Activated T-helper 1 cell treated with Interleukin-2 at 50 U/mL for 16 hours (primary cell): Measurements from ENCODE around the gene CELSR3.

Source experiments
- DNase-seq: peaks from one replicate; pipeline ENCODE4 v3.0.0-alpha.2; 2020; ENCODE audit warnings: low read depth

CELSR3 gene

DNA sequence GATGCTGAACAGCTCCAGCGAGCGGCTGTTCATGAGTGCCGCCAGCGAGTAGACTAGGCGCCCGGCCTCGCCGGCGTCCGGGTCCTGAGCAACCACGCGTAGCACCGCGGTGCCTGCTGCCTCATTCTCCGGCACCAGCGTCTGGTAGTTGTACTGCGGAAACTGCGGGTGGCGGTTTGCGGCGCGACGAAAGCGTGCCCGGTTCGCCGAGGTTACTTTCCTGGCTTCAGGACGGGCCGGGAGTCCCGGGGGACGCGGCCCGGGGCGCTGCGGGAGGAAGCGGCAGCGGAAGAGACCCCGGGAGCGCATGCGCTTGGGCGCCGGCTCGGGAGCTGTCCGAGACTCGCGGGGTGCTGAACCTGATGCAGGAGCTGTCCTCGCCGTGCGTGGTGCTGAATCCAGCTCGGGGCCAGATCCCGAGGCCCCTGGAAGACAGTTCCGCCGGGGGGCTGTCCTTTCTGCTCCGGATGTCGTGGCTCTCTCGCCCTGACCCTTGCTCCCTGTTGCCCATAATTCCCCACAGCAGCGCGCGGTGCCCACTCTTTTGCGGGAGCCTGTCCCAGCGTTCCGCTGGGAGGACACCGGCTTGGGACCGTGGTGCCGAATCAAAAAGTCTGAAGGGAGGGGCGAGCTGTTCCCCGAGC lies 1.1 kb downstream of the CELSR3 start:
- peak; percentile 61 for DNase-seq

DNA sequence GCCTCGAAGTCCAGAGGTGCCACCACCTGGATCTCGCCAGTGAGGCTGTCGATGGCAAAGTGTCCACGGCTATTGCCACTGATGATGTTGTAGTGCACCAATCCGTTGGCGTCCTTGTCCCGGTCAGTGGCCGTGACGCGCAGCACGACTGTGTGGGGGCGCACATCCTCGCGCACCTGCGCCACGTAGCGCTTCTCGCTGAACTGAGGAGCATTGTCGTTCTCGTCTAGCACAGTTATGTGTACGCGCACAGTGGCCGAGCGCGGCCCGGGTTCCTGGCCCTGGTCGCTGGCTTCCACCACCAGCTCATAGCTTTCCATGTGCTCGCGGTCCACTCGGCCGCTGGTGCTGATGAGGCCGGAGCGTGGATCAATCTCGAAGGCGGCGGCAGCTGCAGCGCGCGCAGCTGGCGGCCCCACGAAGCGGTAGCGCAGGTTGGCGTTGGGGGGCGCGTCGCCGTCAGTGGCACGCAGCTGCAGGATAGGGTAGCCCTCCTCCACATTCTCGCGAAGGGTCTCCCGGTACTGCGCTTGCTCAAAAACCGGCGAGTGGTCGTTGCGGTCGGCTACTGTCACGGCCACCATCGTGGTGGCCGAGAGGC lies 1.8 kb downstream of the CELSR3 start:
- DNase-seq, result no peak

DNA sequence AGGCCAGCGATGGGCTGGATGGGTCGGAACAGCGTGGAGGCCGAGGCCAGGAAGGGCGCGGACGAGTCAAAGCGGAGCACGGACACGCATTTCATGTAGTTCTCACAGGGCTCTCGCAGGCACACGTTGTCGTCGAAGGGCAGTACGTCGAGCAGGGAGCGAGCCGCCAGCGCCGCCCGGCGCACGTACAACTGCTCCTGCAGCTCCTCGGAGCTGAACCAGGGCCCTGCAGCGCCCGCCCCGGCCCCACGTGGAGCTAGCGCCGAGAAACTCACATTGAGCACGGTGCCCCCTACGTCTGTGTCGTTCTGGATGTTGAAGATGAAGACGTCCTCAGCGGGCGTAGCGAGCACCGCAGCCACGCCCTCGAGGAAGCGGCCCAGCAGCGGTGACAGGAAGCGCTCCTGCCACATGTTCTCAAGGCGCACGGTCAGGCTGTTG lies 5.8 kb downstream of the CELSR3 start:
- DNase-seq, result no peak

DNA sequence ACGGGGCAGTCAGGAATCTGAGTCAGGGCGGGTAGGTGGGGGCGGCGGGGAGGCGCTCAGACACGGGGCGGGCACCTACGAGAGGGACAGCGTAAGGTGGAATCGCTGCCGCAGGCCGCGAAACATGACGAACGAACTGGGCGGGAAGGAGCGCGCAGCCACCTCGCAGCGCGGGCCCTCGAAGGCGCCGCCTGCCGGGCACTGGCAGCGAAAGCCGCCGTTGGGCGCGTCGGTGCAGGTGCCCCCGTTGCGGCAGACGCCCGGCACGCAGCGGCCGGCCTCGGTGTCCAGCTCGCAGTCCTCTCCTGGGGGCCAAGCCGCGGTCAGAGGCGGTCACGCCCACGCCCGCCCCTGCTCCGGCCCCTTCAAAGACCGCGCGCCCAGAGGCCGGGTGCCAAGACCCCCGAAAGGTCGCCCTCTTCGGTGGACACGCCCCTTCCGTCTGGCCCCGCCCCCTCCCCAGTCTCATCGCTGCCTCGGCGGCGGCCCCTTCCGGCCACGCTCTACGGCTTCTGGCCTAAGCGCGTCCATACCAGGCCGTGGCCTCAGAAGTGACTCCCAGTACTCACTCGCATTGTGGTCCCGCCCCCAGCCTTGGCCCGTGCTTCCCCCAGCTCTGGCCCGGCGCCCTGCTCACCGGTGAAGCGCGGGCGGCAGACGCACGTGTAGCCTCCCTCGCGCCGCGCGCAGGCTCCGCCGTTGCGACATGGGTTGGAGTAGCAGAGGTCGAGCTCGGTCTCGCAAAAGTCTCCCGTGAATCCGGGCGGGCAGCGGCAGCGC lies 6.4 kb downstream of the CELSR3 start:
- DNase-seq, result peak; percentile 73

DNA sequence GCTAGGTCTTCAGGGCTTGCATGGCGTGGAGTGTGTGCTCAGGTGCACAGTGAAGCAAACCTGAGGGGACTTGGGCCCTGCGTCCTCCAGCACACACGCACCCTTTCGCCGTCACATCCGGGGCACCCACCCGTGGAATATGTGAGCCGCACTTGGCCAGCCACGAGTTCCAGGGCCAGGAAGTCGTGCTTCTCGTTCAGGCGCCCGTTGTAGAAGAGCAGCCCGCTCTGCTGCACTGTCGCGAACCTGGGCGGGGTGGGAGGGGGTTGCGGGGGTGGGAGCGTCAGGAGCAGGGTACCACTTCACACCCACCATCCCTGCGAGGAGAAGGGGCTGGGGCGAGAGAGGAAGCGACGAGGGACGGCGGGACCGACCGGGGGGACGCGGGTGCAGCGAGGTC lies 7.1 kb downstream of the CELSR3 start:
- peak; percentile 29 for DNase-seq

DNA sequence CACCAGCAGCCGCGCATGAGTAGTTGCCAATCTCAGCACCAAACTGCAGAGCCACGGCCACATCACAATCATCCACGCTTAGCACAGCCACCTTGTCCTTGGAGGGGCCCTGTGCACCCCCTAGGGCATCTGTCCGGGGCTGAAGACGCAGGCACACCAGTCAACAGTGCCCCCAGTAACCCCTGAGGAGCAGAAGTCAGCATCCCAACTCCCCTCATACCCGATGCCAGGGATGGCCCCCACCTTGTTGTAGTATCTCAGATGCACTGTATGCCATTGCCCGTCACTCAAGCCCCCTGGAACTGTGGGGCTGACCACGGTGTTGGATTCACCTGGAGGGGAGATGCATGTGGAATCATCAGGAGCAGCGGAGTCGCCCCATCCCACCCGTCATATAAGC lies 7.6 kb downstream of the CELSR3 start:
- no peak for DNase-seq

DNA sequence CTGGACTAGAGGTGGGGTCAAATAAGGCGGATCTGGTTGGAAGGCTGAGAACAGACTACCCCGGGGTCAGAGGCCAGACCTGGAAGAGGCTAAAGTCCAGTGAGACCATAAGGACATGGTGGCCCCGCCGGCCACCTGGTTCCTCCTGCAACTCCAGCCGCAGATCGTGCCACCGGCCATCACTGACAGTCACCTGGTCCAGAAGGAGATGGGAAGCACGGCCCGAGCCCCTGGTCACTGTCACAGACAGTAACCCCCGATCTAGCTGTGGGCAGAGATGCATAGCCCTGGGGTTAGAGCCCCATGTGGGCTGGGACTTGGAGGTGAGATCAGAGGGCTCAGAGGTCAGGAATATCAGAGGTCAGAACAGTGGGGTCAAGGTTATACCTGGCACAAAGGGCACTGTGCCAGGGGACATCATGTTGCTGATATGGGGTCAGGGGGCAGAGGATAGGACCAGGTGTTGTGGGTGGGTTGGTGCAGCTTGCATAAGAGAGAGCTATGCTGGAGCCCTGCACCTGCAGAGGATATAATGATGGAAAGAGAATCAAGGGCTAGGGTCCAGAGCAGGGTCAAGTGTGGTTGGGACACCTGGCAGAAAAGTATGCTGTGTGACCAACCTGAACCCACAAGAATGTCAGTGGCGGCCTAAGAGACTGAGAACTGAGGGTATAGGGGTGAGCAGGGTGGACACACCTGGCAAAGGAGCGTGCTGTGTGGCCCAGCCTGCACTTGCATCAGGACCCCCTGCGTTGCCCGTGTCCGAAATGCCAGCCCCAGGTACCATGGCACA lies 9.6 kb downstream of the CELSR3 start:
- no peak for DNase-seq

DNA sequence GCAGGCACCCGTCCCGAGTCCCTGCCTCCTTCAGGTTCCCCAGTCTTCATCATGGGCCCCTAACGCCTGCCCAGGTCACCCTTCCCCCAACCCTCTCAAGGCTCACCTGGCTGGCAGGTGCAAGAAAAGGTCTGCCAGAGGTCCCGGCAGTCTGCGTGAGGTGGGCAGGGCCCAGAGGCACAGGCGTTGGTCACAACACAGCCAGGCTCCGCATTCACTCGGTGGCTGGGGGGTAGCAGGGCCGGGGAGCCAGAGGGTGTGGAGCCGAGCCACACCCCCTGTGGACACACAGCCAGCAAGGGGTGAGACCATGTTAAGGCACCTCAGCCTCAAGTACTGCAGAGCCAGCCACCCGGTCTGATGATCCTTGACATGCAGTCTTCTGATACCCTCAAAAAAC lies 10.9 kb downstream of the CELSR3 start:
- no peak for DNase-seq

DNA sequence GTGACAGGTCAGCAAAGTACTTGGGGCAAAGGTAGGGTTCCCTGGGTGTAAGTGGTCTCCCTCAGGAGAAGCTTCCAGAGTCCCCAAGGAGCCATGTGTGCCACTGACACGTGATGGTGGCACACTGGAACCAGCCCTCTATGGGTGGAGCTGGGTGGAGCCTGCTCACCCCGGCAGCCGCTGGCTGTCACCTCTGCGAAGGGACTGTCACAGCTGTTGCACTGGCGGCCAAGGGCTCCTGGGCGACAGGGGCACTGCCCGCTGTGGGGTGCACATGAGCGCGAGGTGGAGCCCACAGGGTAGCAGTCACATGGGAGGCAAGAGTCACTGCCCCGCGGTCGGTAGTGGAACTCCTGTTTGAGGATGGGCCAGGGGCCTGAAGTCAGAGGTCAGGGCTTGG lies 12.0 kb downstream of the CELSR3 start:
- no peak for DNase-seq

DNA sequence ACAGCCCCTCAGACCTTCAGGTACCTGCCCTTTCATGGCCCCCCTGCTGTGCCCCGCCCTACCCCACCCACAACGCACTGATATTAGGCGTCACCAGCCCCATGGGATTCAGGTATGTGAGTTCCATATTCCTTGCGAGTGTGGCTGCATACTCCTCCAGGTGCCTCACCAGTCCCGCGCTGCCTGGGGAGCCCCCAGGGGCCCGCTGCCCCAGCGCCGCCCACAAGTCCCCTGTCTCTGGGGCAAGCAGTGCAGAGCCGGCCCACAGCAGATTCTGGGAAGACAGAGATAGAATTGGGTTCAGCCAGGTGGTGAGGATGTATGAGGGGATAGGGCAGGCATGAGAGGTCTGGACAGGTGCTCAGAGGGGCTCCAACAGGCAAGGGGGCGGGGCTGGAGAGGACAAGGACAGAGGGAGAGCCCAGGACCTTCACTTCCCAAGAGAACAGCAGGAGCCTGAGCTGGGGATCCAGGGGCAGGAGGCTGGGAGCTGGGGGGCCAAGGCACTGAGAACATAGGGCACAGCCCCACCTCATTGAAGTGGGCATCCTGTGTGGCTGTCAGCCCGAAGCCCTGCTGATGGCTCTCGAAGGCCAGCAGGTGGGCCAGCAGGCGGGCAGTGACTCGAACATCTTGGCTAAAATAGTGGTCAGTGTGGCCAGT lies 14.4 kb downstream of the CELSR3 start:
- no peak for DNase-seq

DNA sequence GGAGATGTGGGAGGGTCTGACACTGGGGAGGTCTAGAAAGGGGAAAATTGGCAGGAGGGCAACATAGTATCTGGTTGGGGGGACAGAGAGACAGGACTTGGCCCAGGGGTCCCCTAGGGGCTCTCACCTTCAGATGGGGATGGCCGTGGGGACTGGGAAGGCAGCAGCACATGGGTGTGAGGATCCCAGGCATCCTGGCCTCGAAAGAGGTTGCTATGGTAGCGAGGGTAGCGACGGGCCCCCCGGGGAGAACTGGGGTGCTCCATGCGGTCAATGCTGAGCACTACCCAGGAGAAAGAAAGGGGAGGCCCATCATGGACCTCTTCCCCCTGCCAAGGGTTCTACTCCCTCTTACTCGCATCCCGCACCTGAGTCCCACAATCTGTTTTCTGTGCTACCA lies 15.0 kb downstream of the CELSR3 start:
- no peak for DNase-seq

DNA sequence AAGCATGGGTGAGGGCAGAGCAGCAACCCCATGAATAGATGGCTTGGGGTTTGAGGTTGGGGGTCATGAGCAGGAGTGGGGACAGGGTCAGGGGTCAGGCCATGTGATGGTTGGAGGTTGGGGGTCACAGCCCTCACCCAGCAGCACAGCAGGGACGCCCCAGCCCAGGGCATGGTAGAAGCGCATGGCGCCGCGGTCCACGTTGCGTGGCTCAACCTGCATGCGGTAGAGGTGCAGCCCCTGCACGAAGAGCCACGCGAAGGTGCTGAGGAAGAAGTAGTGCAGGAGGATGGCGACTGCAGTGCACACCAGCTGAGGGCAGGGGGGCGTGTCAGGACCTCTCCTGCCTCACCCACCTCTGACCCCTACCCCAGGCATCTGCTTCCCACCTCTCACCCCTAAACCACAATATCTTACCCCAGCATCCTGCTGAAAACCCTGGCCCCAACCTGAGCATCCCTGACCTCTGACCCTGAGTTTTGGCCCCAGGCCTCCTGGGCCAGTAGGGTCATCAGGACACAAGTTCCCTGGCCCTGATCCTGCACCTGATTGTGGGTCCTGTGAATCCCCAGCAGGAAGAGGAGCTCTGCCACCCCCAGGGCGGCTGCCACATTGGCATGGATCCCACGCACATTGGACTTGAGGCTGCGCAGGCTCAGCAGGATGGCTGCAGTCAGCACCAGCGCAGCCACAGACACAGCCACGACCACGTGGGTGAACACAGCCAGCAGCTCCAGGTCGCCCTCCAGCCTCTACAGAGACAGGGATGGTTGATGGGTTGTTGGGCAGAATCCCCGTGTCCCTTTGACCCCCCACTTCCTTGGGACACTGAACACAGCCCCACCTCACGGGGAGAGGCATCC lies 17.6 kb downstream of the CELSR3 start:
- no peak for DNase-seq

DNA sequence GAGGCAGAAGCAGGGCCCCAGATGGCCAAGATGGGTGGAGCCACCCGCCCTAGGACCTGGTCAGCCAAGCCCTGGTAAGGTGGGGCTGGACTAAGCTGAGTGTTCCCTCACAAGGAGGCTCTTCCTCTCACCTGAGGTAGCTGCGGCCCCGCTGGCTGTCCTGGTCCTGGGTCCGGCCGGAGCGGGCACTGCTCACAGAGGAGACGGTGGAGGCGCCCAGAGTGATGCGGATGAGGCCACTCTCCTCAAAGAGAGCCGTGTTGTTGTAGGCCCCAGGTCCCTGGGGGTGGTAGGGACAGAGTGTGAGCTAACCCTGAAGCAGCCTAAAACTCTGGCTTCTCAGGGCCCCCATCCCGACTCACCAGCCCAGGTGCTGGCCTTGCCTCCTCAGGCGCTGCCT lies 20.1 kb downstream of the CELSR3 start:
- no peak for DNase-seq

DNA sequence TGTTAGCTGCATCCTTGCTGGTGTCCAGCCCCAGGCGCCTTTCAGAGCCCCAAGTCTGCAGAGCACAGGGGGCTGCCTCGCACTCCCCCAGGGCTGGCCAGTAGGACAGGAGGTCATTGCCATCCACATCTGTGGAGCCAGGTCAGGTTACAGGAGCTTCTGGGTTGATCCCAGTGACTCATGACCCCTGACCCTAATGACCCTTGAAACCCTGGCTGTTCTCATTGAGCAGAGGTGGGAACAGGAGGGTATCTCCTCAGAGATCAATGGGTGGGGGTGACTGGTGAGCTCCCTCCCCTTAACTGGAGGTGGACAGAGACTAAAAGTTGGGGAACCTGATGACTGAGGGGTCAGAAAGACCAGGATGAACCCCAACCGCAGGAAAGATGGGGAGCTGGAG lies 21.3 kb downstream of the CELSR3 start:
- DNase-seq, result no peak

DNA sequence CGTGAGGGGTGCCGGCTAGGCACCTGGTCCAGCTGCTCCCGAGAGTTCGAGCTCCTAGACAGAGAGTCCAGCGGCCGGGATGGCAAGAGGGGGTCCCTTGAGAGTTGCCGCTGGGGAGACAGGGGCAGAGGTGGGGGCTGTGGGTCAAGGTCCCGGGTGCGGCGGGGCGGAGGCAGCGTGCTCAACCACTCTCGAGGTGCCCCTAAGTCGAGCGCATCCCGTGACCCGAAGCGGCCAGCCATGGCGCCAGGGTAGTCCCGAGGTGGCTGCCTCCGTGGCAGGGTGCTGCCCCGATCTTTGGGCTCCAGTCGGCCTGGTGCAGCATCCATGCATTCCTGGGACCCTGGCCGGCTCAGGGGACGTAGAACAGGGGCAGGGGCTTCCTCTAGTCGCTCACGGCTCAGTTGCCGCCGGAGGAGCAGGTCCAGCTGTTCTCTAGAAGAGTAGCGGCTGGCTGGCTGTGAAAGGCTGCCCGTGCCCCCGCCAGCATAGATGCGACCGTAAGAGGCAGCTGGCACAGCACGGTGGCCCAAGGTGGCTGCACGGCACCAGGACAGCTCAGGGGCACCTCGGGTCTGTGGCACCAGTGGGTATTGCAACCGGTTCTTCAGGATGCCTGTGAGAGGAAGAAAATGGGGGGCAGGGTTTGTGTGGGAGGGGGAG lies 22.6 kb downstream of the CELSR3 start:
- no peak for DNase-seq

DNA sequence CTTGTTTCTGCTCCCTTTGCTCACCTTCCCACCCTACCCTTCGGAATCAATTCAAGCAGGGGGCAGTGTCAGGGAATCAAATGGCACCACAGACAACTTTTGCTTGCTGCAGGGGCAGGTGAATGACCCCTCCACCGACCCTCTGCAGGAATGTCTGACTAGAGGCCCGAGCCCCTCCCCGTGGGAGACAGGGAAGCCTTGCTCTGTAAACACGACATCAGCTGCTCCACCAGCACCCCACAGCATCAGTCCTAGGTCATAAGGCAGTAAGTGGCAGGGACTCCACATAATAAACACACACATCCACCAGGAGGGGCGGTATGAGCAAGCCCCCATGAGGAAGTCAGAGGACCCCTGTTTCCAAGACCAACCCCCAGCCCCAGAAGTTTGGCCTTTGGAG lies 25.4 kb downstream of the CELSR3 start:
- no peak for DNase-seq

DNA sequence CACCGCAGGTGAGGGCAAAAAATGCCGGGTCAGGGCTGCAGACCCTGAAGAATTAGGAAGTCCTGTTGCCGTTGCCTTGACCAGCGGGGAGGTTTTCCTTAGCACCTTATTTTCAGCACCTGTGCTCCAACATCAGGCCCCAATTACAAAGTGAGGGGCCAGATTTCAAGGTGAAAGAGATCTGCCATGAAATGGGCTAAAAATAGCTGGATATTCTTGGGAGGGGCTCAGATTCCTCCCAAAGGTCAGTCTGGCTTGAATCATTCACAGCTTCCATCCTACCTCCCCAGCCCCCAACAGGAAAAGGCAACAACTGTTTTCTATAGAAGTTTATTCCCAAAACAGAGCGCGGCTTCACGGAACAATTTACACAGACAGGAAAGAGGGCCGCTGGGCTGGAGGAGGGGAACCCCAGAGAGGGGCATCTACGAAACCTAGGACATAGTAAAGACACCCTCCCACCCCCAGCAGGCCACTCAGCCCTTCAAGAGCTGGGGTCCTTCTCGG lies 26.5 kb downstream of the CELSR3 start:
- no peak for DNase-seq

DNA sequence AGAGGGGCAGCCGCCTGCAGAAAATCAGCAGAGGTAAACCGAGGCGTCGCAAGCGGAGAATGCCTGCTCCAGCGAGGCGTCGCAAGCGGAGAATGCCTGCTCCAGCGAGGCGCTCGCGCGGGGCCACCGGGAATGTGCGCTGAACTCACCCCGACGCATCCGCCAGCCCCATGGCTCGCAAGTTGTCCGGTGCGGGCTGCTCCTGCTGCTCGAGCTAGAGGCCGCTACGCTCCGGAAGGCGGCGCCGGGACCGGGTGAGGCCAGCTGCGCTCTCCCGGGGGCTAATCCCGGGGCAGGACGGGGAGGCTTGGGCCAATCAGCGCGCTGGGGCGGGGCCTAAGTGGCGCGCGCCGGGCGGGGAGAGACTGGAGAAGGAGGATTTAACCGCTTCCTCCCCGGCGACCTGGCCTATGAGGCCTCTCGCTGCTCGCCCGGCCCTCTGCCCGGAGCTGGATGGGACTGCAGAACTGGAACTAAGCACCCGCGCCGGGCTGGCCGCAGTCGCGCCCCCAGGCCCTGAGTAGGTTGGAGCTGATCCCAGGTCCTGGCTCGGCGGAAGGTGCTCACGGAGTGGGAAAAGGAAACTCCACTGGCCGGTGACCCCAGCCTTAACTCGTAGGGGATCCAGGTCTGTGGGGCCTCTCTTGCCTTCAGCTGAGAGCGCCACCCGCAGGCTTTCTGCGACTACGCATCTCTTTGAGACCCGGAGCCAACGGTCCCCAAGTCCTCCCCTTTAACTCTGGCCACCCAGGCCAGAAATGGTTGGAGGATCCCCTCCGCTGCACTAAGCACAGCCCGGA lies 27.3 kb downstream of the CELSR3 start, which contains the start of gene SLC26A6:
Gene SLC26A6, minus strand, starts transcription at position 240 of the 800 bp plus-strand sequence. Its CDS starts 68 bp downstream, at position 172.
- DNase-seq, result peak; percentile 90

DNA sequence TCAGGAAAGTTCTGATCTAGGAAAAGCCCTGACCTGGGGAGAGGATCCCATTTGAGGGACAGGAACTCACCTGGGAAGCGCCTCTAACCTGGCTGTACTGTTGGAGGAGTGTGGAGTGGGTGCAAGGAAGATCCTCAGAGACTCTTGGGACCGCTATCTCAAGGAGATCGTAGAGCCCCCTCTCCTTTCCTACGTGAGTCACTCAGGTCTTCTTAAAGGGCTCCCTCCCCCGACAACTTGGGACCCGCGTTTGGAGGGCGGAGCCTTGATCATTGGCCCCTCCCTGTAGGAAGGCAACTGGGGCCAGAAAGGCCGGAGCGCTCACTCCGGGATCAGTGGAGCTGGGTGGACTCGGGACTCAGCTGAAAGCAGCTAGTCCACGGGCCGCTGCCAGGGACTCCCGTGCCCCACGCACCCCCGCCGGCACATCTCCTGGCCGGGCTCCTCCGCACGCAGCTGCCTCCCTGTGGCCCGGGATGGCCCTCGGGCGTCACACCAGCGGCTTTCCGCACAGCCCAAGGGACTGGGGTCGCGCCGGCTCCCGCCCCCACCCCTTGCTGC lies 27.9 kb downstream of the CELSR3 start:
- DNase-seq, result peak; percentile 10
